ENCODE data around the gene ZNF20.
A peak's percentile ranks its signal among the peaks of the same experiment; 100 is the strongest.

ZNF20 gene

DNA sequence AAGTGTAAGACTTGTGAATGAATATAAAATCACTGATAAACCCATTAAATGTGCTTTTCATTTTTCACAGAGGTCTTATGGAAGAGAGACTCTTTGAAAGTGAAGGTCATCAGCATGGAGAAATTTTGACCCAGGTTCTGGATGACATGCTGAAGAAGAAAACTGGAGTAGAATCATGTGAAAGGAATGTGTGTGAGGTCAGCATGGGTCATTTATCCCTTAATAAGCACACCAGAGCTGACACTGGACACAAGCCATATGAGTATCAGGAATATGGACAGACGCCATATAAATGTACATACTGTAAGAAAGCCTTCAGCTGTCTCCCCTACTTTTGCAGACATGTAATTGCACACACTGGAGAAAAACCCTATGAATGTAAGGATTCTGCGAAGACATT is 29.0 kb downstream of the ZNF20 start:
- TF ChIP-seq CTCF (IDR thresholded peaks at IDR 0.05) = no peak

- TF ChIP-seq CTCF (IDR thresholded peaks at IDR 0.05) = no peak
Measured at GRCh38 chr19:12098040-12098439, 42.1 kb downstream of the ZNF20 start.

DNA sequence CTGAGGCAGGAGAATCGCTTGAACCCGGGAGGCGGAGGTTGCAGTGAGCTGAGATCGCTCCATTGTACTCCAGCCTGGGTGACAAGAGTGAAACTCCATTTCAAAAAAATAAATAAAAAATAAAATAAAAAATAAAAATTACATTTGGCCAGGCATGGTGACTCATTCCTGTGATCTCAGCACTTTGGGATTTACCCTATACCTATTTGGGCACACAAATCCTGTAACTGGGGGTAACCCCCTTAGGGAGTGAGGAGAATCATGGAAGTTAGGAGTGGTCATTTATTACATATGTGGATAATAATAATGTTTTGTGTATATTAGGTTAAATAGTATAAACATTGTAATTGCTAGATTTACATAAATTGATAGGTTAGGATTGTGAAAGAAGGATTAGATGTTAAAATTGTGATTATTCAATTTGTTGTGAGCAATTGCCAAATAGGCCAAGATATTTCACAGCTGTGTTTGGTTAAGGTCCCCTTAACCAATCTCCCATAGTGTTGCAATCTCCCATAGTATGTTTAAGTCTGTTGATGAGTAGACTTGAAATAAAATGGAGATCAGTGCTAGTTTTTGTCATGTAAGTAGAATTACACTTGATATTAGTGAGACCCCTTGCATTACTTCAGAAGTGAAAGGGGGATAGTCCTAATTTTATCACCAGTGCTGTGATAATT is 44.9 kb downstream of the ZNF20 start:
- no peak for TF ChIP-seq CTCF (IDR thresholded peaks at IDR 0.05)

GRCh38 chr19:12093777-12094176 is 46.4 kb downstream of the ZNF20 start:
- TF ChIP-seq CTCF (IDR thresholded peaks at IDR 0.05) = no peak

DNA sequence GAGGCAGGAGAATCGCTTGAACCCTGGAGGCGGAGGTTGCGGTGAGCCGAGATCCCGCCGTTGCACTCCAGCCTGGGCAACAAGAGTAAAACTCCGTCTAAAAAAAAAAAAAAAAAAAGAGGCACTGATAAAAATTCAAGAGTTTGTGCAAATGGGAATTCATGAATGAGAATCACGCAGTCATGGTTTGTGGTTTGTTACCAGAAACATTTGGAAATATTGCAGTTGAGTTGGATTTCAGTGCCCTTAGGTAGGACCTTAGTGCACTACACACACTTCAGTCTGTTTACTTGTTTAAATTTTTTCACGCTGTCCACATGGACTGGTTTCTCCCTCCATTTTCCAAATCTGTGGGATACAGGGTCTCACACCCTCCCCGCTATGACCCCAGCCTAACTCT is 47.2 kb downstream of the ZNF20 start:
- TF ChIP-seq CTCF (IDR thresholded peaks at IDR 0.05) = no peak

DNA sequence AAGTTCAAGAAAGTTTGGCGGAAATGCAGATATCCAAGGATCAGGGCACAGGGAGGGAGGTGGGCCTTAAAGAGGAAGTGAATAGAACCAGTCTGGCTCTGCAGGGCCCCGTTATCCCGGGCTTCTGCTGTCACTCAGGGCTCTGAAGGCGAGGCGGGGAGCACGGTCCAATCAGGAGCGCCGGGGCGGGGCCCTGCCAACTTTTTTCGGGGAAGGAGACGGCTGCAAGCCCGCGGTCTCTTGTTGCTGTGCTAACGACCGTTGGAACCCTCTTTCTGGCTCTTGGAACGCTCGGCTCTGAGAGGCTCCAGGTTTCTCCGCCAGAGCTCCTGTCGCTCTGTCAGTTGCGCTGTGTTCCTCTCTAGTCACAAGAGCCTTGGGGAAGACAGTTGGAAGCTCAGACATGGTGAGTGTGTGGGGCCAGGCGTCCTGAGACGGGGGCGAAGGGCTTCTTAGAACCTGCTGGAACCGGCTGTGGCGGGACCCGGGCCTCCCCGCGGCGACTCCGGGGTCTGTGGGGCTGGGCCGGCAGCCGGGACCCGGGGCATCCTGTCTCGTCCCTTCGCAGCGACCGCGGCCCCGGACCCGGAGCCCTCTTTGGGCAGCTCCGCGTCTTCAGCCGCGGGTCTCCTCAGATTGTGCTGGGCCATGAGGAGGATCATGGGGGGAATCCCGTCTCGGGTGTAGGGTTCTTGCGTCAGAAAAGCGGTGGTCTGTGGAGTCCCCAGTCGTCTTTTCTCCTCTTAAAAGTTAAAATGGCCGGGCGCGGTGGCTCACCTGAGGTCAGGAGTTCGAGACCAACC is 47.9 kb downstream of the ZNF20 start:
- TF ChIP-seq CTCF (IDR thresholded peaks at IDR 0.05) = no peak

DNA sequence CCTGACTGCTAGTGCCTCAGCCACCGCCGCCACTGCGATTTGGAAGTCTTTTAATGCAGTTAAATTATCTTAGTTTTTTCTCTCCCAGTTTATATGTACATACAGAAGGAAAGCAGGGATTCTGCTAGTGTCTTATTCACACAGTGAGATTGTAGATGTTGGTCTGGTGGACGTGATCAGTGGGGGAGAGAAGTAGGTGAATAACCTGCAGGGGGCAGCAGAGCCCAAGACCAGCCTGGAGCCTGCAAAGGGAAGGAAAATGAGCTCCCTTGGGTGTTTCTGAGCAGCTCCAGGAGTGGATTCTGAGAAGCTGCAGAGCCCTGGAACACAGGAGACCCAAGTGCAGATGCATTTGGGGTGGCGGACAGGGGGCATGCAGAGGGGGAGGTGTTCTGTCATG is 49.3 kb downstream of the ZNF20 start:
- peak; percentile 51 for TF ChIP-seq CTCF (IDR thresholded peaks at IDR 0.05)

Measured in LNCAP (cell line).